ENCODE results near the gene GBX2. TPM values are rescaled to one million over a fixed set of nuclear protein-coding genes. Genes with fewer than 3 reads are reported as not detected.

Gene GBX2
- total RNA-seq, 2 experiments from 2014 or later = not detected

DNA sequence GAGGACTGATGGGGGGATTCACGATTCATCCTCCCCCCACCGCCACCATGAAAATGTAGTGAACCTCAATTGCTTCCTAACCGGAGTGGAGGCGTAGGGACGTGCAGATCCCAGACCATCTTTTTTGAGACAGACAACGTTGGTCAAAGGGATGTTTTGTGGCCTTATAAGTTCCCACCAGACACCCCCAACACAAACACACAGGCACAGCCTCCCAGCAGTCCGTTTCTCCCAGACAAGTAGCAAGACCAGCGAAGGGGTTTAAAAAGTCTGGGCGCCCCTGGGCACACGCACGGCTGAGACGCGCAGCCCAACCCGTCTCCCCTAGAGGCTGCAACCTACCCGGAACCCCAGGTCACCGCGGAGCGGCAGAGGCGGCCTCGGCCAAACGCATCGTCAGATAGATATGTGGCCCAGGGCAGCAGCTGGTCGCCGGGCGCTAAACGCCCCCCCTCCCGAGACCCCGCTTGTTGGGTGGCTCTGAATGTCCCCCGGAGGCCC, 1.3 kb downstream of the GBX2 start:
- H3K4me3 ChIP-seq (ENCODE audit: low read length) = no peak overlapping the region
- H3K27ac Mint-ChIP-seq = no peak overlapping the region
- DNase-seq = no peak
- peaks cover 21% of the 10 kb centered on the region for H3K4me1 Mint-ChIP-seq (ENCODE audit: low read depth)
- H3K4me1 ChIP-seq (ENCODE audit: insufficient read depth, low read length) = peaks cover 9% of the 10 kb centered on the region
- H3K27me3 Mint-ChIP-seq = peaks cover 63% of the 10 kb centered on the region
- no peaks in the 10 kb centered on the region for H3K36me3 Mint-ChIP-seq (ENCODE audit: low read depth)
- no peak overlapping the region for H3K27ac ChIP-seq (ENCODE audit: low read depth in 1 of 2, low read length in 2 of 2)
- peaks cover 68 to 90% of the 10 kb centered on the region in 2 experiments for H3K27me3 ChIP-seq (ENCODE audit: control insufficient read depth in 1 of 2, insufficient read depth in 2 of 2, low read length in 2 of 2)
- no peak overlapping the region for H3K4me3 Mint-ChIP-seq
- CTCF ChIA-PET = no interaction called here
- ATAC-seq (ENCODE audit: poor library complexity) = no peak
- peaks cover 0 to 35% of the 10 kb centered on the region in 2 experiments for H3K9me3 ChIP-seq (ENCODE audit: control insufficient read depth in 1 of 2, insufficient read depth in 1 of 2, low read length in 2 of 2)
- no peaks in the 10 kb centered on the region for H3K9me3 Mint-ChIP-seq
- TF ChIP-seq, protein P1, sequence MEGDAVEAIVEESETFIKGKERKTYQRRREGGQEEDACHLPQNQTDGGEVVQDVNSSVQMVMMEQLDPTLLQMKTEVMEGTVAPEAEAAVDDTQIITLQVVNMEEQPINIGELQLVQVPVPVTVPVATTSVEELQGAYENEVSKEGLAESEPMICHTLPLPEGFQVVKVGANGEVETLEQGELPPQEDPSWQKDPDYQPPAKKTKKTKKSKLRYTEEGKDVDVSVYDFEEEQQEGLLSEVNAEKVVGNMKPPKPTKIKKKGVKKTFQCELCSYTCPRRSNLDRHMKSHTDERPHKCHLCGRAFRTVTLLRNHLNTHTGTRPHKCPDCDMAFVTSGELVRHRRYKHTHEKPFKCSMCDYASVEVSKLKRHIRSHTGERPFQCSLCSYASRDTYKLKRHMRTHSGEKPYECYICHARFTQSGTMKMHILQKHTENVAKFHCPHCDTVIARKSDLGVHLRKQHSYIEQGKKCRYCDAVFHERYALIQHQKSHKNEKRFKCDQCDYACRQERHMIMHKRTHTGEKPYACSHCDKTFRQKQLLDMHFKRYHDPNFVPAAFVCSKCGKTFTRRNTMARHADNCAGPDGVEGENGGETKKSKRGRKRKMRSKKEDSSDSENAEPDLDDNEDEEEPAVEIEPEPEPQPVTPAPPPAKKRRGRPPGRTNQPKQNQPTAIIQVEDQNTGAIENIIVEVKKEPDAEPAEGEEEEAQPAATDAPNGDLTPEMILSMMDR (IDR thresholded peaks at IDR 0.05) = no peak
- POLR2A ChIA-PET = no interaction called here
- intact Hi-C loops (cut with DNase I, micrococcal nuclease) = no loop called here
- no peaks in the 10 kb centered on the region for H3K36me3 ChIP-seq (ENCODE audit: insufficient read depth, low read length)

GRCh38 chr2:236165842-236166795, 2.1 kb downstream of the GBX2 start:
- no peaks in the 10 kb centered on the region for H3K36me3 ChIP-seq (ENCODE audit: insufficient read depth, low read length)
- H3K27ac ChIP-seq (ENCODE audit: low read depth in 1 of 2, low read length in 2 of 2) = no peak overlapping the region
- Mint-ChIP-seq H3K4me3 (peak overlapping the region; percentile 58), H3K36me3 (ENCODE audit: low read depth) (no peaks in the 10 kb centered on the region), H3K9me3 (no peaks in the 10 kb centered on the region), H3K27me3 (peaks cover 66% of the 10 kb centered on the region), H3K27ac (no peak overlapping the region), H3K4me1 (ENCODE audit: low read depth) (peaks cover 20% of the 10 kb centered on the region)
- intact Hi-C loops (cut with DNase I, micrococcal nuclease) = no loop called here
- H3K4me3 ChIP-seq (ENCODE audit: low read length) = no peak overlapping the region
- CTCF ChIA-PET = no interaction called here
- DNase-seq (no peak), ATAC-seq (ENCODE audit: poor library complexity) (no peak)
- TF ChIP-seq, protein P1 (IDR thresholded peaks at IDR 0.05) = no peak
- POLR2A ChIA-PET = no interaction called here
- H3K4me1 ChIP-seq (ENCODE audit: insufficient read depth, low read length) = peaks cover 7% of the 10 kb centered on the region
- H3K9me3 ChIP-seq (ENCODE audit: control insufficient read depth in 1 of 2, insufficient read depth in 1 of 2, low read length in 2 of 2) = peaks cover 0 to 37% of the 10 kb centered on the region in 2 experiments
- H3K27me3 ChIP-seq (ENCODE audit: control insufficient read depth in 1 of 2, insufficient read depth in 2 of 2, low read length in 2 of 2) = peaks cover 65 to 90% of the 10 kb centered on the region in 2 experiments

GRCh38 chr2:236164925-236165841, 3.0 kb downstream of the GBX2 start:
- H3K36me3 Mint-ChIP-seq (ENCODE audit: low read depth) = no peaks in the 10 kb centered on the region
- intact Hi-C loops (cut with DNase I, micrococcal nuclease) = no loop called here
- TF ChIP-seq, protein P1 (IDR thresholded peaks at IDR 0.05) = no peak
- no peak for ATAC-seq (ENCODE audit: poor library complexity)
- H3K4me1 ChIP-seq (ENCODE audit: insufficient read depth, low read length) = peaks cover 7% of the 10 kb centered on the region
- peaks cover 0 to 45% of the 10 kb centered on the region in 2 experiments for H3K9me3 ChIP-seq (ENCODE audit: control insufficient read depth in 1 of 2, insufficient read depth in 1 of 2, low read length in 2 of 2)
- peaks cover 17% of the 10 kb centered on the region for H3K4me1 Mint-ChIP-seq (ENCODE audit: low read depth)
- DNase-seq = no peak
- ChIA-PET POLR2A (no interaction called here), CTCF (no interaction called here)
- no peak overlapping the region for H3K27ac ChIP-seq (ENCODE audit: low read depth in 1 of 2, low read length in 2 of 2)
- H3K27me3 ChIP-seq (ENCODE audit: control insufficient read depth in 1 of 2, insufficient read depth in 2 of 2, low read length in 2 of 2) = peaks cover 63 to 90% of the 10 kb centered on the region in 2 experiments
- H3K36me3 ChIP-seq (ENCODE audit: insufficient read depth, low read length) = no peaks in the 10 kb centered on the region
- H3K27ac Mint-ChIP-seq = no peak overlapping the region
- H3K9me3 Mint-ChIP-seq = no peaks in the 10 kb centered on the region
- no peak overlapping the region for H3K4me3 ChIP-seq (ENCODE audit: low read length)
- peaks cover 63% of the 10 kb centered on the region for H3K27me3 Mint-ChIP-seq
- no peak overlapping the region for H3K4me3 Mint-ChIP-seq
